GM18505 (cell line): ENCODE data around the gene RBMXL2.

ENCODE experiments used
- ATAC-seq: cut with Tn5 transposase; IDR thresholded peaks from one replicate; pipeline ENCODE4 v1.9.1; 2021; ENCODE audit not compliant: unreplicated experiment
- POLR2A ChIP-seq: IDR thresholded peaks from 4 replicates; pipeline ENCODE4 v1.6.1; 2011; ENCODE audit warnings: borderline replicate concordance; ENCODE audit not compliant: insufficient read depth, insufficient read length; ENCODE audit errors: extremely low read depth

Gene RBMXL2

GRCh38 chr11:7089328-7090251, 792 bp downstream of the RBMXL2 start:
- TF ChIP-seq POLR2A = no peak
- no peak for ATAC-seq

- no peak for ATAC-seq
- TF ChIP-seq POLR2A = no peak
These were observed 9.5 kb downstream of the RBMXL2 start for GRCh38 chr11:7098235-7098832.

DNA sequence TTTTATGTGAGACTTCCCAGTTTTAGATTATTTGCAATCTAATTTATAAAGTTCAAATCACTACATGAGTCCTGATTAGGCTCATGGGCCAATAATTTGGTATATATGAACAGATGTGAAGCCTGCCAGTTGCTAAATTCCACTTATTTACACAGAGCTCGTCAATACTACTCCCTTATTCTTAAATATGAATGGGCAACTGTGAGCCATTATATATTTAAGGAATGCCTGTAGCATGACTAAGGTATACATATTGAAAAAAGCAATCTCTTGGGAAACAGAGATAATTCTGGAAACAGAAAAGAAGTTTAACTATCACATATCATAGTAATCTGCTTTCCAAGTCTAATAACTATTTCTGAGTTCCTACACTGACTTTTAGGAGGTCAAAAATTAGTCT, 27.0 kb downstream of the RBMXL2 start:
- no peak for ATAC-seq
- TF ChIP-seq POLR2A = no peak

GRCh38 chr11:7116370-7116769, 27.6 kb downstream of the RBMXL2 start:
- ATAC-seq = no peak
- no peak for TF ChIP-seq POLR2A

DNA sequence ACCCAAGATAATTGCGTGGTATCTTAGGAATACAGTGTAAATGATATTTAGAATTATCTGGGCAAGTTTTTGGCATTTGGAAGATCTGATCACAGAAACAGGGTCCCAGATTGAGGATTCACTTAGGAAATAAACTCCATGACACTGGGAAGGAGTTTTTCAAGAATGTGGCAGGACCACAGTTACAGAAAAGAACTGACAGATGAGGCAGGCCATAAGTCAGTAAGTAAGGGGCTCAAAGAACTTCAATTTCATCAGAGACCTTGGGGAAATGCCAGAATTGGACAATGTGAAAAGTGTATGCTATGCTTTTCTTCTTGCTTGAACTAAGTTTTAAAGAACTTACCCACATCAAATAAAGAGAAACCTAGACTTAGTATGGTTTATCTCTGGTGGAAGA, 49.3 kb downstream of the RBMXL2 start:
- no peak for ATAC-seq
- no peak for TF ChIP-seq POLR2A
